Keratinocyte (primary cell): ENCODE measurements around the gene HYAL2.

Experiments used
- EZH2 ChIP-seq: IDR thresholded peaks from one replicate; pipeline ENCODE4 v1.6.1; 2012; ENCODE audit warnings: inconsistent platforms, mild to moderate bottlenecking, low read length, moderate library complexity
- TF ChIP-seq, protein P1 (sequence below), 3 experiments: IDR thresholded peaks in 1 of 3; conservative IDR thresholded peaks in 1 of 3; optimal IDR thresholded peaks in 1 of 3; 2 replicates in 2 of 3; 3 replicates in 1 of 3; pipeline versions ENCODE3 to v1.5.1; 2011; ENCODE audit warnings: low read length in 3 of 3, mild to moderate bottlenecking in 3 of 3, moderate library complexity in 2 of 3, control low read depth in 1 of 3, inconsistent platforms in 1 of 3; ENCODE audit not compliant: insufficient read depth in 2 of 3; ENCODE audit errors: extremely low read depth in 1 of 3

DNA sequence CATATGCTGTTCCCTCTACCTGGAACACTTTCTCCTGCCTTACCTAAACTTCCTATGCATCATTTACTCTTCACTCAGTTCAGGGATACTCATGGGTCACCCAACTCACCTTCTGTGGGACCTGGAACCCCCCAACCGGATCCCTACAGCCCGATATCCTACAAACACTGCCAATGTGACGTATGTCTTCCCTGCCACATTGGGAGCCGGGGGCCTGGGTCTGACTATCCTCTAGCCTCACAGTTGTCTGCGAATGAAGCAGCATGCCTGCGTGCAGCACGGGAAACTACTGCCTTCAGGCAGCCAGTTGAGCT is 27.6 kb upstream of the HYAL2 start:
- TF ChIP-seq, protein P1, sequence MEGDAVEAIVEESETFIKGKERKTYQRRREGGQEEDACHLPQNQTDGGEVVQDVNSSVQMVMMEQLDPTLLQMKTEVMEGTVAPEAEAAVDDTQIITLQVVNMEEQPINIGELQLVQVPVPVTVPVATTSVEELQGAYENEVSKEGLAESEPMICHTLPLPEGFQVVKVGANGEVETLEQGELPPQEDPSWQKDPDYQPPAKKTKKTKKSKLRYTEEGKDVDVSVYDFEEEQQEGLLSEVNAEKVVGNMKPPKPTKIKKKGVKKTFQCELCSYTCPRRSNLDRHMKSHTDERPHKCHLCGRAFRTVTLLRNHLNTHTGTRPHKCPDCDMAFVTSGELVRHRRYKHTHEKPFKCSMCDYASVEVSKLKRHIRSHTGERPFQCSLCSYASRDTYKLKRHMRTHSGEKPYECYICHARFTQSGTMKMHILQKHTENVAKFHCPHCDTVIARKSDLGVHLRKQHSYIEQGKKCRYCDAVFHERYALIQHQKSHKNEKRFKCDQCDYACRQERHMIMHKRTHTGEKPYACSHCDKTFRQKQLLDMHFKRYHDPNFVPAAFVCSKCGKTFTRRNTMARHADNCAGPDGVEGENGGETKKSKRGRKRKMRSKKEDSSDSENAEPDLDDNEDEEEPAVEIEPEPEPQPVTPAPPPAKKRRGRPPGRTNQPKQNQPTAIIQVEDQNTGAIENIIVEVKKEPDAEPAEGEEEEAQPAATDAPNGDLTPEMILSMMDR (optimal IDR thresholded peaks at IDR 0.05 in 1 of 3, IDR thresholded peaks at IDR 0.05 in 1 of 3, conservative IDR thresholded peaks at IDR 0.05 in 1 of 3; ENCODE audit: extremely low read depth in 1 of 3, insufficient read depth in 2 of 3, low read length in 3 of 3) = no peak
- TF ChIP-seq EZH2 = no peak
